ENCODE measurements around the gene HOXB7. TPM values are rescaled to one million over a fixed set of nuclear protein-coding genes. Genes with fewer than 3 reads are reported as not detected.

HOXB7 gene
- polyA plus RNA-seq, 3 donors = not detected

DNA sequence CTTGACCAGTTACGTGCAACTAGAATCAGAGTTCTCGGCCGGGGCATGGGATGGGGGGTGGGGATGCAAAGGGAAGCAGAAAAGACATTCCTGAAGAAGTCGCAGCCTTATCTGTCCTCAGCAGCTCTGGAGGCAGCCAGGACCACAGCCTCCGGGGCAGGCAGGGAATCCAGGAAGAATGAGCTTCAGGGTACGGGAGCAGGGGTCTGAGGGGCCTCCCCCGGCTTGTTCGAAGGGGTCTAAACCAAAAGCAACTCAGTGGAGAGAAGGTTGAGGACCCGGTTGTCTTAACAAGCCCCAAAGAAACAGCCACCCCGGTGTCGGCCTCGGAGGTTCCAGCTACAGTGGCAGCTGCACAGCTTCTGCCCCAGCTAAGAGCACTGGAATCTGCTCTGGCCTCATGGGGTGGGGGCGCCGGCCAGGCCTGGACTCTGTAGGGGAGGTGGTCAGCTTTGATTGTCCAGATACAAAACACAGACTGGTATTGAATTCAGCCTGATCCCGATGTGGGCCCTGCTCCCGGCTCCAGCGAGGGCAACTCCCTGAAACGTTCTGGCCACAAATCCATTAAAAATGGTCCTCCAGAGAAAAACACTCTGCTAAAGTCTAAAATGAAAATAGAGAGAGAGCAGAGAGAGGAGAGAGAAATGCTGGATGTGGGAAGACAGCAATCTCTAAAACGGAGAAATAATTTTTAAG lies 40.3 kb downstream of the HOXB7 start:
- Mint-ChIP-seq H3K27ac (peak overlapping the region in 1 of 7 donors; percentile 16), H3K9me3 (peaks cover 0 to 6% (median 2%) of the 10 kb centered on the region in 7 donors), H3K4me1 (peaks cover 8% of the 10 kb centered on the region), H3K36me3 (peaks cover 2 to 6% of the 10 kb centered on the region in 2 donors), H3K27me3 (ENCODE audit: low read depth in 3 of 3) (peaks cover 5 to 43% (median 29%) of the 10 kb centered on the region in 3 donors), H3K4me3 (peak overlapping the region in 1 of 2 donors; percentile 29)
- no peaks in the 10 kb centered on the region for H3K79me2 ChIP-seq (ENCODE audit: insufficient read depth, low read length)
- no peak overlapping the region for H3K4me3 ChIP-seq (replicated peaks in 1 of 3; ENCODE audit: low read depth in 2 of 3, low read length in 3 of 3)
- DNase-seq = no peak
- H3K27me3 ChIP-seq (ENCODE audit: control insufficient read depth in 2 of 2, insufficient read depth in 2 of 2, low read length in 2 of 2) = peaks cover 59 to 96% of the 10 kb centered on the region in 2 donors
- no peak overlapping the region for H3K4me2 ChIP-seq (replicated peaks; ENCODE audit: extremely low read depth, low read length, poor library complexity, severe bottlenecking)
- H4K20me1 ChIP-seq (ENCODE audit: insufficient read depth, low read length) = no peaks in the 10 kb centered on the region
- WGBS (ENCODE audit: insufficient coverage) = 58% methylated on average over 13 of the region's 19 CpGs
- intact Hi-C loops (cut with micrococcal nuclease) = no loop called here
- H3K9ac ChIP-seq (ENCODE audit: insufficient read depth, low read length, poor library complexity, severe bottlenecking) = no peak overlapping the region
- no peak overlapping the region for H3K27ac ChIP-seq (ENCODE audit: low read depth in 1 of 2, low read length in 2 of 2)
- peaks cover 0 to 4% of the 10 kb centered on the region in 2 donors for H3K4me1 ChIP-seq (ENCODE audit: control insufficient read depth in 1 of 2, insufficient read depth in 2 of 2, low read length in 2 of 2)
- no peak overlapping the region for H2AFZ ChIP-seq (ENCODE audit: insufficient read depth, low read depth, low read length, poor library complexity, severe bottlenecking)
- TF ChIP-seq CTCF (IDR thresholded peaks at IDR 0.05) = no peak
- no peaks in the 10 kb centered on the region for H3K9me3 ChIP-seq (replicated peaks in 1 of 2; ENCODE audit: control insufficient read depth in 1 of 2, insufficient read depth in 1 of 2, low read length in 2 of 2)
- no peaks in the 10 kb centered on the region for H3K36me3 ChIP-seq (replicated peaks in 1 of 2; ENCODE audit: control insufficient read depth in 1 of 2, insufficient read depth in 2 of 2, low read length in 2 of 2)

DNA sequence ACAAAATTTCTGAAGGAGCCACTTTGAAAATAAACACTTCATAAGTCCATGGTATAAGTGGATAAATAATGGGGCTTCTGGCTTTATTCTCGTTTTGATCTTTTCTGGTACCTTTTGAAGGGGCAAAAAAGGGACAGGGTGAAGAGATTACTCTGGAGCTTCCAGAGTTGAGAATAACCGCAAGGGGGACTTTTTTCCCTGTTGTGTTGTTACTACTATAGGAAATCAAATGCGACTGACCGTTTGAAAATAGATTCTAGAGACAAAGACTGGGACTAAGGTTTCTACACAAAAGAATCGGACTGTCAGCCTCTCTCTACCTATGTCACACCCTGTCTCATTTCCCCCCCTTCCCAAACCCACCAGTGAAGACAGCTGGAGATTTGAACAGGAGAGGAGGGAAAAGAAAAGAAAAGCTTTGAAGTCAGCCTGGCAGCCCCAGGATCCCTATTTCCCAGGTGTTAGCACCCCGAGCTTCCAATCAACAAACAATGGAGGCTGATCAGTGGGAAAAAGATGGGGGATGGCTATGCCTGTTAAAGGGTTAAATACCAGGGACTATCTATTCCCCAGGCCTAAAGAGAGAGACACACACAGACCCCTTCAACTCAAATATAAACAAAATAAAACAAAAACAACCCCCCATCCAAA lies 41.0 kb downstream of the HOXB7 start:
- Mint-ChIP-seq H3K4me3 (peak overlapping the region in 1 of 2 donors; percentile 75), H3K9me3 (peaks cover 0 to 6% (median 2%) of the 10 kb centered on the region in 7 donors), H3K36me3 (peaks cover 2 to 6% of the 10 kb centered on the region in 2 donors), H3K4me1 (peaks cover 8% of the 10 kb centered on the region), H3K27ac (no peak overlapping the region), H3K27me3 (ENCODE audit: low read depth in 3 of 3) (peaks cover 0 to 40% (median 23%) of the 10 kb centered on the region in 3 donors)
- H4K20me1 ChIP-seq (ENCODE audit: insufficient read depth, low read length) = no peaks in the 10 kb centered on the region
- WGBS (ENCODE audit: insufficient coverage) = no CpG with 5 or more reads among the region's 6 CpGs
- H3K27me3 ChIP-seq (ENCODE audit: control insufficient read depth in 2 of 2, insufficient read depth in 2 of 2, low read length in 2 of 2) = peaks cover 59 to 96% of the 10 kb centered on the region in 2 donors
- H3K36me3 ChIP-seq (replicated peaks in 1 of 2; ENCODE audit: control insufficient read depth in 1 of 2, insufficient read depth in 2 of 2, low read length in 2 of 2) = no peaks in the 10 kb centered on the region
- no peak for DNase-seq
- no peak overlapping the region for H3K4me3 ChIP-seq (replicated peaks in 1 of 3; ENCODE audit: low read depth in 2 of 3, low read length in 3 of 3)
- H3K9ac ChIP-seq (ENCODE audit: insufficient read depth, low read length, poor library complexity, severe bottlenecking) = no peak overlapping the region
- TF ChIP-seq CTCF (IDR thresholded peaks at IDR 0.05) = no peak
- H2AFZ ChIP-seq (ENCODE audit: insufficient read depth, low read depth, low read length, poor library complexity, severe bottlenecking) = no peak overlapping the region
- intact Hi-C loops (cut with micrococcal nuclease) = no loop called here
- H3K9me3 ChIP-seq (replicated peaks in 1 of 2; ENCODE audit: control insufficient read depth in 1 of 2, insufficient read depth in 1 of 2, low read length in 2 of 2) = no peaks in the 10 kb centered on the region
- peaks cover 0 to 4% of the 10 kb centered on the region in 2 donors for H3K4me1 ChIP-seq (ENCODE audit: control insufficient read depth in 1 of 2, insufficient read depth in 2 of 2, low read length in 2 of 2)
- H3K4me2 ChIP-seq (replicated peaks; ENCODE audit: extremely low read depth, low read length, poor library complexity, severe bottlenecking) = no peak overlapping the region
- no peaks in the 10 kb centered on the region for H3K79me2 ChIP-seq (ENCODE audit: insufficient read depth, low read length)
- no peak overlapping the region for H3K27ac ChIP-seq (ENCODE audit: low read depth in 1 of 2, low read length in 2 of 2)

Measured in CD14-positive monocyte (primary cell).